Measurements from ENCODE around the gene CXorf66.
"Not testable (repeated sequence)": the region's sequence is repeated elsewhere in the genome, so short reads cannot be mapped to it uniquely, and the experiment has no call there.

Gene CXorf66

GRCh38 chrX:139969286-139969685, 4.0 kb upstream of the CXorf66 start:
- no peaks in the 10 kb centered on the region for H3K27me3 ChIP-seq
- H3K4me1 ChIP-seq, result no peaks in the 10 kb centered on the region
- no peak for DNase-seq
- no peak overlapping the region for H3K4me3 ChIP-seq (ENCODE audit: low read depth, low read length)
- no peak for TF ChIP-seq CTCF (IDR thresholded peaks at IDR 0.05; ENCODE audit: low read depth, low read length)
- no peaks in the 10 kb centered on the region for H3K36me3 ChIP-seq
- no peaks in the 10 kb centered on the region for H3K9me3 ChIP-seq

GRCh38 chrX:139967750-139968149, 2.4 kb upstream of the CXorf66 start:
- Histone ChIP-seq H3K4me3 (ENCODE audit: low read depth, low read length) (no peak overlapping the region), H3K27me3 (no peaks in the 10 kb centered on the region), H3K4me1 (no peaks in the 10 kb centered on the region), H3K36me3 (no peaks in the 10 kb centered on the region), H3K9me3 (no peaks in the 10 kb centered on the region)
- no peak for DNase-seq
- no peak for TF ChIP-seq CTCF (IDR thresholded peaks at IDR 0.05; ENCODE audit: low read depth, low read length)

GRCh38 chrX:139967300-139967699, 2.0 kb upstream of the CXorf66 start:
- peak; percentile 41 for TF ChIP-seq CTCF (IDR thresholded peaks at IDR 0.05; ENCODE audit: low read depth, low read length)
- Histone ChIP-seq H3K4me1 (no peaks in the 10 kb centered on the region), H3K36me3 (no peaks in the 10 kb centered on the region), H3K9me3 (no peaks in the 10 kb centered on the region), H3K4me3 (ENCODE audit: low read depth, low read length) (no peak overlapping the region), H3K27me3 (no peaks in the 10 kb centered on the region)
- DNase-seq, result peak; percentile 7

GRCh38 chrX:139966159-139966558, 838 bp upstream of the CXorf66 start:
- H3K27me3 ChIP-seq; H3K4me3 ChIP-seq (ENCODE audit: low read depth, low read length); DNase-seq; H3K36me3 ChIP-seq; H3K9me3 ChIP-seq; H3K4me1 ChIP-seq: not testable (repeated sequence)
- peak; percentile 9; the same call in 1 of the 2 replicates for TF ChIP-seq CTCF (IDR thresholded peaks at IDR 0.05; ENCODE audit: low read depth, low read length)

GRCh38 chrX:139961091-139961490, 4.2 kb downstream of the CXorf66 start:
- not testable (repeated sequence) for H3K9me3 ChIP-seq; H3K4me3 ChIP-seq (ENCODE audit: low read depth, low read length); H3K4me1 ChIP-seq; H3K27me3 ChIP-seq; H3K36me3 ChIP-seq; DNase-seq

GRCh38 chrX:139949703-139950102, 15.6 kb downstream of the CXorf66 start:
- Histone ChIP-seq H3K4me1 (no peaks in the 10 kb centered on the region), H3K9me3 (no peaks in the 10 kb centered on the region), H3K36me3 (no peaks in the 10 kb centered on the region), H3K27me3 (no peaks in the 10 kb centered on the region), H3K4me3 (ENCODE audit: low read depth, low read length) (no peak overlapping the region)
- no peak for TF ChIP-seq CTCF (IDR thresholded peaks at IDR 0.05; ENCODE audit: low read depth, low read length)
- no peak for DNase-seq

- TF ChIP-seq CTCF (IDR thresholded peaks at IDR 0.05; ENCODE audit: low read depth, low read length), result no peak
- H3K36me3 ChIP-seq, result no peaks in the 10 kb centered on the region
- no peaks in the 10 kb centered on the region for H3K9me3 ChIP-seq
- H3K4me1 ChIP-seq, result no peaks in the 10 kb centered on the region
- H3K27me3 ChIP-seq, result no peaks in the 10 kb centered on the region
- no peak for DNase-seq
- H3K4me3 ChIP-seq (ENCODE audit: low read depth, low read length), result no peak overlapping the region
Measured at GRCh38 chrX:139945075-139945474, 20.2 kb downstream of the CXorf66 start.

Data from BE2C (cell line).